T-helper 22 cell (primary cell): Measurements from ENCODE around the gene SOCS6.

Experiments used
- DNase-seq: peaks from one replicate; pipeline ENCODE4 v3.0.0-alpha.2; 2020; ENCODE audit warnings: low read depth

Gene SOCS6

DNA sequence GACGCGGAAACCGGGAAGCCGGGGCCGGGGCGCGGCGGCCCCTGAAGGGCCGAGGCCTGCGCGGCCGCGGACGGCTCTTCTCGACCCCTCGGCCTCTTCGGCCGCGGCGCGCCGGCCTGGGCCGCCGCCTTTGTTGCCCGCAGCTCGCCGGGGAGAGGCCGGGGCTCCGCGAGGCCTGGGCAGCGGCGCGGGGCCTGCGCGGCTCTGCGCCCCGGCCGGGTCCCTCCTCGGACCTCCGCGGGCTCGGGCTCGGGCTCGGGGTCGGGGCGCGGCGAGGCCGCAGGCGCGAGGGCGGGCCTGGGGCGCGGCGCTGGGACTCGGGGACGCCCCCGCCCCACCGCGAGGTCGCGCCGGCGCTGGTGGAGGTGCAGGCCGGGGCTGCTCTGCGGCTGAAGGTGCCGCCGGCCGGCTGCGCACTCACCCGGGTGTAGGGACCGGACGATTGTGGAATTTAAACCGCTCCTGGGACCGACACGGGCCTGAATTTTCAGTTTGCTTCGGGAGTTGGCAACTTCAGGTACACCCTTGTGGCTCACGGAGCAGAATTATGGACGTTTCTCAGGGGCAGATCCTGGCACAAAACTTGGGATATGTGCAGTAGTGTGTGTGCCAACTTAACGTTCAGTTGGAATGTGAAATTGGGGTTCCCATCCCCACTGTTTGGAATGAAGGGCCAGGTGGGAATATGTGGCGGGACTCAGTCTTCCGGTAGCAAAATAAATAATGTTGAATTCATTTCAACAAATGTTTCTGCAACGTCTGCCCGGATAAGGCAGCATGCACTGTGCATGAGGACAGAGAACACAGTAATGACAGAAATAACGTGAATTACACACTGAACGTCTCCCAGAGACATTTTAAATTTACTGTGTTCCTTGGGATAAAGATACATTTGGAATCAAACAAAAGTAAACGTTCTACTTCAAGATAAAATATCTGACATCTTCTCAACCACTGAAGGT is 787 bp downstream of the SOCS6 start:
- no peak for DNase-seq

DNA sequence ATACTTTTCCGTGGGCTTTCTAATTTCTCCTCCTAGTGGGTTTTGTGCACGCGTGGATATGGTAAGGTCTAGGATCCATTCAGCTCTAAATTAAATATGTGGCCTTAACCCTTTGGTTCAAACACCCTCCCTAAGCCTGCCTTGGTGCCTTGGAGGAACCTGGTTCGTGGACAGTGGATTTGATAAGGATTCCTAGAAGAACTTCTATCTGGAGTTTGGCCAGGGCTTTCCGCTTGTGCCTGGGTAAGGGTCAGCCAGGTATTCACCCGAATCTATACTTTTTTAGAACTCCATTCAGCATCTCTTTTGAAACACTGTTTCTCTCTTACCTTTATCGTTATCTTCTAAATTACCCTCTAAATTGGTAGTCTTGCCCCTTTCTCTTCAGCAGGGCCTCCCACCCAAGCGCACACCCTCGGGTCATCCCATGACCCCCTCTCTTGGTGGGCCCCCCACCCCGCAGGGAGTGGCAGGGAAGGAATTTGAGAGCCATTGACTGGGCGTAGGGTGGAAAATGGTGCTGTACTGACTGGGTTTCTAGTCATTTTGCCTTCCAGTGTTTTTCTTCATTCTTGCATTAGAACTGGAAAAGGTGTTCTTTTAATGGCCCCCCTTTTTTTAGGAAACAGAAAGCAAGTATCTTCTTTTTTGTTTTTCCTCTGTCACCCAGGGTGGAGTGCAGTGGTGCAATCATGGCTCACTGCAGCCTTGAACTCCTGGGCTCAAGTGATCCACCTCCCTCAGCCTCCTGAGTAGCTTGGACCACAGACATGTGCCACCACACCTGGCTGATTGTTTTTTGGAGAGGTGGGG is 1.8 kb downstream of the SOCS6 start:
- DNase-seq, result no peak

DNA sequence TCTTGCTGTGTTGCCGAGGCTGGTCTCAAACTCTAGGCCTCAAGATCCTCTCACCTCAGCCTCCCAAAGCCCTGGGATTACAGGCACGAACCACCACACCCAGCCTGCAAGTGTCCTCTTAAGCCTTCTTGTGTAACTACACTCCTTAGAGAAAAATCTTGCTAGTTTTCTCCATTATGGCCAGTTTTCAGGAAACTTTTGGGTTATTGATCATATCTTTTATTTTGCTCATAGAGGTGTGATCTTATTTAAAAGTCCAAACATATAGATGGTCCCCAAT is 2.4 kb downstream of the SOCS6 start:
- no peak for DNase-seq

DNA sequence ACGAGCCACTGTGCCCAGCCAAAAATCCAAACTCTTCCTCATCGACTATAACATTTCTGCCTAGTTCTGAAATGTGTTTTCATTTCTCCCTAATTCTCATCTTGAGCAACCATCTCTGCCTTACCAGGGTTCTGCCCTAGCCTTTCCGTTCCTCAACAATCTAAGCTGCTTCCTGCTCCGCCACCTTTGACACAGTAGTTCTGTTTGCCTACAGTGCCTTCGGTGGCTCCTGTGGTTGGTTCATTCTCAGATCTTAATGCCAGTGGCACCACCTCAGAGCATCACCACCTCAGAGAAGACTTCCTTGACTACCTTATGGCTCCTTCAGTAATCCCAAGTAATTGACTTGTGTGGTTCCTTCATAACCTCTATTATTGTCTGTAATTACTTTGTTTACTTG is 3.8 kb downstream of the SOCS6 start:
- DNase-seq, result no peak

DNA sequence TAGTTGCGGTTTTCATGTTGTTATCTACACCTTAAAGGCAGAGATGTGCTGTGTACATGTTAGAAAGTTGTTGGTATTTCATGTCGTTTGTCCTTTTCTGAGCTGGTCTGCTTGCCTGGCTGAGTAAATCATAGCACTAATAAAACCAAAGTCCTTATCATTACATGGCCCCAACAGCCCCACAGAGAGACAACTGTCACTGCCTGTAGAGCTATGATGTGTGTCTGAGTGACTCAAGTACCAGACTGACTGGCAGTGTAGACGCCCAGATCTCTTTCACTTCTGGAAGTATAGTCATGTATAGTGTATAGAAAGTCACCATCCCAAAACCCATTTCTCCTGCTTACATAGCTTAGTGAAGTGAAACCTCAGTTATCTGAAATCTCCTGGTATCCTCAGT is 4.3 kb downstream of the SOCS6 start:
- DNase-seq, result no peak

DNA sequence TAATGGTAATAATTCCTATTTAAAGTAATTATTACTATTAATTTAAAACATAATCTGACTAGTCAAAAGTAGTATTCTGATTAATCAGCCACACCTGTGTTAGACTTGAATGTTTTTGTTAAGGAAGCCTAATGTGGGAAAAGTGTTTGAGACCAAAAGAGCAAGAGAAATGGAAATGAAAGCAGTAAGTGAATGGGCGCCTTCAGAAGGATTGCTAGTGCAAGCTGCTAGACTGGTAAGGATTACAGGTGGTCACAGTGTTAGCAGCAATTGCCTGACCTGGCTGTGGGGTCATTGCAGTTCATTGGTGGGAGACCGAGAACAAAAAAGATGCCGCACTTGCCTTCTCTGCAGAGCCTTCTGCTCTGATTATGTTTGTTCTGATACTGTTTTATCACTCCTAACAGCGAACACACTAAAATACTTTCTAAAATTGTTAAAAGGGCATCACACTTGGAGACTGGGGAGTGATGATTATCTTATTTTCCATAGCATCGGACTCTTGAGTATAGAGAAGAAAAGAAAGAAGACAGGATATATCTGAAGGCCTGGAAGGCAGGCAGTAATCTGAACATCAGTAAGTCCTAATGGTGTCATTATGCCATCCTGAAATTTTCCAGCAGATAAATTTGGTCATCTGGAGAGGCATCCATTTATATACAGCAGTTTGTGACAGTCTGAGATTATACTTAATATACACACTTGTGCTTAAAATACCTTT is 5.8 kb downstream of the SOCS6 start:
- no peak for DNase-seq

DNA sequence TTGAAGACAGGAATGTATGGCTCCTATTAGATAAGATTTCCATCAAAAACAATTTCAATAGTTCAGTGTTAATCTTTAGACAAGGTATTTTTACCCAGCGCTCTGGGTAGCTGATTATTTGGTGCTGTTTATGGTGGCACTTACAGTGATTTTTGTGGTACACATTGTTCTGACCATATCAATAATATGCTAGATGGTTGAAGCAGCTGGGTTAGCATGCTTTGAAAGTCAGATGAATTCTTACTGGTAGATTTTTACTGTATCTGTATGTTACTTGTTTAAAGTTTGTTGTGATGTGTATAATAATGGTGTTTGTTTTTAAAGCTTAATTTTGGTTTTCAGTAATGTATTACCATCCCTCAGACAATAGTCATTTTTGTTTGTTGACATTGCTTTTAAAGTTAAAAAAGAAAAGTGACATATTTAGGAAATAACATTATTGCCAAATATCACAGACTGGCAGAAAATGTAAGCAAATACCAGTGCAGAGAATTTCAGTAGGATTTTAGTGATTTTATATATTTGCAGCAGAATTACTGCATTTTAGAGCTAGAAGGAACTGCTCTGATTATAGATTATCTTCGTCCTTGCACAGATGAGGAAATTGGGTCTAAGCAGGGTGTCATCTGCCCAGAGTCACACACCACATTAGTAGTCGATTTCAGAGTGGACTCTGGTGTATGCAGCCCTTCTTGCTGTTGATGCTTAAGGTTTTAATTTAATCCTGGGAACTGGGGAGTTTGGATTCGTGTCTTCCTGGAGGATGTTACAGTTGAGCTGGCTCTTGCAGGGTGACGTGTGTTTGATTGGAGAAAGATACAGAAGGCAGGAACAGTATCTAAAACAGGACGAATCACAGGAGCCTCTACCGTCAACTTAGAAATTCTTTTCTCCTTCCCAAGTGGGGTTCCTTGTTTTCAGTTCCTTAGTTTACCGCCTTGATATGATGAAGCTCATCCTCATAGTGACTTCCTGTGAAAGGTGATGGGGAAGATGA is 6.6 kb downstream of the SOCS6 start:
- no peak for DNase-seq

DNA sequence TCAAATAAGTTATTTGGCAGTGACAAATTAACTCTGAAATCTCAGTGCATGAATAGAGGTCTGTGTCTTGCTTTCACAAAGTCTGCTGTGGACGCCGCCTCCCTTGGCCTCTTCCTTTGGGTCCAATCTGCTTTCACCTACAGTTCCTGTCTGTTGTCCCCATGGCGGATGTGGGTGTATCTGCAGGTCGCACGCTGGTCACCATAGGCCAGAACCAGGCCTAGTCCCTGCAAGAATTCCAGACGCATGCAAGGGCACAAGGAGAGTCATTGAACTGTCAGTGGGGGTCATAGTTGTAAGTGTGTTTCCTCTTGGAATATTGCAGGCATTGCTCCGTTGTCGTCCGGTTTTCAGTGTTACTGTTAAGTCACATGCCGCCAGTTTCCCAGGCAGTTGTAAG is 7.4 kb downstream of the SOCS6 start:
- DNase-seq, result no peak

DNA sequence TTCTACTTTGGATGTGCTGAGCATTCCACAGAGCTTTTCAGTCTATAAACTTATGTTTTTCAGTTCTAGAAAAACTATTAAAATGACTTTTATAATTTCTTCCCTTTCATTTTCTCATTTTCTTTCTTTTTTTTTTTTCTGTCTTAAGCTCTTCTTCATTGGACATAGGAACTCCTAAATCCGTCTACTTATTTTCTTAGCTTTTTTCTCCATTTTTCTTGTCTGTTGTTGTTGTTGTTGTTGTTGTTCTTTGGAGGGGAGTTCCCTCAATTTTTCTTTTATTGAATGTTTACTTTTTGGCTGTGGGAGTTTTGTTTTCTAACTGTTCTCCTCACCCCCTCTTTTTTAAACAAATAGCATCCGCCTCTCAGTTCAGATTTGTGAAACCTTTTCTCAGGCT is 7.9 kb downstream of the SOCS6 start:
- no peak for DNase-seq

DNA sequence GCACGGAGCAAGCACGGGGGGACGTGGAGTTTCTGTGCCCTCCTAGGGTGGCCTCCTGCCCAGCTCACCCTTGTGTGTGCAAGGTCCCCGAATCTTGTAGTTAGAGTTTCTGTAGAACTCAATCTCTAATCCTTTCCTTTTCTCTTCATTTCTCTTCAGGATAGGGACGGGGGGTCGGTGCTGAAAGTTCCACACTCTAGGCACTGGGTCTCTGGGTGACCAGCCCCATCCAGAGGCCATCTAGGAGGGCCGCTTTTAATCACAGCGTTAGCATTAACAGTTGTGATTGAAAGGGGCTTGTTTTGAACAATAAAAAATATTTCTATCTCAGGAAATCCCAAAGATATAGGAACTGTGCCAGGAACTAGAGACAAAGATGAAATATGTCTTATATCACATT is 10.5 kb downstream of the SOCS6 start:
- no peak for DNase-seq

DNA sequence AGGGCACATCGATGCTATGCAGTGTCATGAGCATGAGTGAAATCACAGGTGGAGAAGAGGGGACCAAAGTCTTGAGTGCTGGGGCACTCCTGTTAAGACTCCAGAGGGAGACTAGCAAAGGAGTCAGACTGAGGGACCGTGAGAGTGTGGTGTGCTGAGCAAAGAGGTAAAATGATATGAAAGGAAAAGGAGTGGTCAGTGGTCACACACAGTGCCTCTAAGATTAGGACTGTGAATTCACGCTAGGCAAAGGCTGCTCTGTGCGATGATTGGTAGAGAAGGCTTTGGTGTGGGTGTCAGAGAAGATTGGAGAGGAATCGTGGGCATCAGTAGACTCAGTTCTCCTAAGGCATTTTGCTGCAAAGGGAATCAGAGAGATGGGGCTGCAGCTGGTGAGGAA is 12.8 kb downstream of the SOCS6 start:
- DNase-seq, result no peak

DNA sequence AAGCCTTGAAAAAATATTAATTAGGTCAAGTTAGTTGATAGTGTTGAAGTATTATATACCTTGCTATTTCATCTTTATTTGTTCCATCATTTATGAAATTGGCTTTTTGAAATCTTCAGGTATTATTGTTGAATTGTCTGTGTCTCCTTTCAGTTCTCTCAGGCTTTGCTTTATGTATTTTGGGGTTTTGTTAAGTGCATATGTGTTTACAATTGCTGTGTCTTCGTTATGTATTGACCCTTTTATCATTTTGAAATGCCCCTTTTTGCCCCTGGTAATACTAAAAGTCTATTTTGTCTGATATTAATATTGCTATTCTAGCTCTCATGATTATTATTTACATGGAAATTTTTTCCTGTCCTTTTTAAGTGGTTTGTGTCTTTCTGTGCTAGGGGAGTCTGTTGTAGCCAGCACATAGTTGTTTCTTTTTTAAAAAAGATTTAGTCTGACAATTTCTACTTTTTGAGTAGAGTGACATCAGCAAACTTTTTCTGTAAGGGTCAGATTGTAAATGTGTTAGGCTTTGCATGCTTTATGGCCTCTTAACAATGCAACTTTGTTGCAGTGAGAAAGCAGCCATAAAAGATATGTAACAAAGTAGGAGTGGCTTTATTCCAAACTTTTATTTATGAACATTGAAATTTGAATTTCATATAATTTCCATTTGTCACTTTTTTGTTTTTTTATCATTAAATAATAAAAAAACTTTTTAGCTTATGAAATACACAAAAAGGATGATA is 19.9 kb downstream of the SOCS6 start:
- no peak for DNase-seq

DNA sequence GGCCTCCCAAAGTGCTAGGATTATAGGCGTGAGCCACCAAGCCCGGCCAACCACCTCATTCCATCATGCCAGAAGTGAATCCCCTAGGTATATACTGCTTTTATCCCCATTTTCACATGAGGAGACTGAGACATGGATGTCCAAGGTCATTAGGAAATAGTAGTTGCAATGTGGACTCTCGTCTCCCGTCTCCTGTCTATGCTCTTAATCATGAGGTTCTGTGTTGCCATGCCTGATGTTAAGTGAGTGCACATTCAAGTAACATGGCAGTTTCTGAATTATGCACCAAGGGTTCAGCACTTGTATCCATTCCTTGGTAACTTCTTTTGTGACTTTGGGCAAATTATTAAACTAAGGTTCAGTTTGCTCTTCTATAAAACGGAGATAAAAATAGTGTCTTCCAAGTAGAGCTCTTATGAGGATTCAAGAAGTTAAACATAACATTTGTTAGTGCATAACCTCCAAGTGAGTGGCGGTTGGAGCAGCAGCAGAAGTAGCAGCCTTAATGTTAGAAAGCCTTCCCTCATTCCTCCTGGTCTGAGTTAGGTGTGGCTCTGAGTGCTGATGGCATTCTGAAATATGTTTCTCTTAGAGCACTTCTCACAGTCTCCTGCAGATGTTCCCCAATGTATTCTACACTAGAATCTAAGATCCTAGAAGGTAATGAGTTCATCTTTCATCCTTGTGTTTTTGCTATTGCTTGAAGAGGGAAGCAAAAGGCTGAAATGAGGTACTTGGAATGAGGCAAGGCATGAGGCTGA is 21.9 kb downstream of the SOCS6 start:
- no peak for DNase-seq

DNA sequence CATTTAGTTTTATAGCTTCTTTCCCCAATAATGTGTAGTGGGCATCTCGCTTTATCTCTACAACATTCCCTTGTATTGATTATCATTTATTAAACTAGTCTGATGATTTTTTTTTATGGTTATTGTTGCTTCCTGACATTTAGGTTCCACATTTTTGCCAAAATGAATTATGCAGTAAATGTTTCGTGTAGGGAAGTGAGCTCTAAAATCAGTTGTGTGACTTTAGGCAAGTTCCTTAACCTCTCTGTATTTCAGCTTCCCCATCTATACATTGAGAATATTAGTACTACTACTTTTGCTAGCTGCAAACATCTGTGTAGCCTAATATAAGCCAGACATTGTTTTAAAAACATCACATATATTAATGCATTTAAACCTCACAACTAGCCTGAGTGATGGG is 22.9 kb downstream of the SOCS6 start:
- no peak for DNase-seq

DNA sequence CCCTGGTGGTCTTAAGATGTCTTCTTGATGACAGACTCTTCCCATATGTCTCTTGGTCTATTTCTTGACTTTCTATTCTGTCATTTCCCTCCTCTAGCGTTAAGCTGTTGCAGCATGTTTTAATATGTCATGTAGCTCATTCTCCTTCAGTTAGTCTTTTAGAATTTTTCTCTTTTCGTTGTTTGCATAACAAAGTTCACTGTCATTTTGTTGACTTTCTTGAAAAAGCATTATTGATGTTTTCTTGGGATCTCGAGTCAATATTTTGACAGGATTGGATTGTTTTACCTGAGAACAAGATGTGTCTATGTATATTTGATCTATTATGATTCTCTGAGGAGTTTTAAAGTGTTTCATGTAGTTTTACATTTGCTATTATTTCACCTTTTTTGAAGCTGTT is 24.8 kb downstream of the SOCS6 start:
- DNase-seq, result no peak

DNA sequence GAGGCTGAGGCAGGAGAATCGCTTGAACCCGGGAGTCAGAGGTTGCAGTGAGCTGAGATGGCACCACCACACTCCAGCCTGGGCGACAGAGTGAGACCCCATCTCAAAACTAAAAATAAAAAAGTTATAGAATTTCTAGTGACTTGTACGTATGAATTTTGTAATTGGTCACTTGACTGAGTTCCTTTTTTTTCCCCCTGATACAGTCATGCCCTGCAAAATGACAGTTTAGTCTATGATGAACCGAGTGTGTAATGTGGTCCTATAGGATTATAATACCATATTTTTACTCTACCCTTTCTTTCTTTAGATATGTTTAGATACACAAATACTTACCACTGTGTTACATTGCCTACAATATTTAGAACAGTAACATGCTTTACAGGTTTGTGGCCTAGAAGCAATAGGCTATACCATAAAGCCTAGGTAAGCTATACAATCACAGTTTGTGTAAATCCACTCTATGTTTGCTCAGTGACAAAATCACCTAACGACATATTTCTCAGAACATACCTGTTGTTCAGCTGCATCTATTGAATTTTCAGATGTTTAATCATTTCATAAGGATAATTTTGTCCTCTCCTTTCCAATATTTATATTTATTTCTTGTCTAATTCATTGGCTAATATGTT is 25.4 kb downstream of the SOCS6 start:
- DNase-seq, result no peak

DNA sequence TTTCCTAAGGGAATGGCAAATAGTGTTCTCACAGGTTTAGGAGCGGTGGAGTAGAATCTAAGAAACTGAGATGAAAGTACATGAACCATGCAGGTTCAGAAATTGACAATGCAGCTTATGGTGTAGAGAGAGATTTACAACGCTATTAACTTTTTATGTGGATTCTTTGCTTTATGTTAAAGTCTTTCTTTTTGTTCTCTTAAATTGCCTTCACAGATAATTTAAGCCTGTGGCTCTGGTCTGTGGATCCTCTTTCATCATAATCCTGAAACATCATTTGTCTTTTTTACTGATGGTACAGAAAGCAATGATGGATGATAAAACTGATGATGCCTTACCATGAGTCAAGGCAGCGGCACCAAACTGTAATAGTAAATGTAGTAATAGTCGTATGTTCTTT is 30.3 kb downstream of the SOCS6 start:
- no peak for DNase-seq

DNA sequence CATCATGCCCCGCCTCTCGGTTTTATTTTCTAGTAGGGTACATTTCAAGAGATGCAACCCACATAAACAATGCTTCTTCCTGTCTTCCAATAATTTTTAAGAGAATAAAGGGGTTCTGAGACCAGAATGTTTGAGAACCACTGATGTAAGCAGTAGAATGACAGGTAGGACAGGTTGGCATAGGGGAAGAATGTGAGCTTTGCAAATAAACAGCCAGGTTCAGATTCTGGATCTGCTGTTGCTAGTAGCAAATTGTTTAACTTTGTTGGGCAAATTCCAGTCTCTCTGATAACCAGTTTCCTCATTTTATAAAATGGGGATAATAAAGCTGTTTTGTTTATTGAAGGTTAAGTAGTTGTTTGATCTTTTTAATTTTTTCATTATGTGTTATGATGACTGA is 32.8 kb downstream of the SOCS6 start:
- DNase-seq, result no peak

DNA sequence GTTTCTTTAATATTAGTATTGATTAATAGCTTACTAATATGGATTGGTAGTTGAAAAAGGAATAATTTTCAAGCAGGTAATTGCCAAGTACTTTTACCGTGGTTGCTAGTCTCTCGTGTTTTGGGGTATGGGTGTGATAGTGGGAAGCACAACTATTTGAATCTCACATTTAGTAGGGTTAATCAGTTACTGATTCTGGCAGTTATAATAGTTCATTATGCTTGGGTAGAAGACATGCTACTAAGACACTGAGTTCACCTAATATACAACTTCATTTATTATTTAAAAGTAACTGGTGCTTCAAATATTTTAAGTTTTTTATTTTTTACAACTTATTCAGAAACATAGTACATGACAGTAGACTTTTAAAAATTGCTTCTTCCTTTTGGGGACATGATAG is 33.5 kb downstream of the SOCS6 start:
- DNase-seq, result no peak

DNA sequence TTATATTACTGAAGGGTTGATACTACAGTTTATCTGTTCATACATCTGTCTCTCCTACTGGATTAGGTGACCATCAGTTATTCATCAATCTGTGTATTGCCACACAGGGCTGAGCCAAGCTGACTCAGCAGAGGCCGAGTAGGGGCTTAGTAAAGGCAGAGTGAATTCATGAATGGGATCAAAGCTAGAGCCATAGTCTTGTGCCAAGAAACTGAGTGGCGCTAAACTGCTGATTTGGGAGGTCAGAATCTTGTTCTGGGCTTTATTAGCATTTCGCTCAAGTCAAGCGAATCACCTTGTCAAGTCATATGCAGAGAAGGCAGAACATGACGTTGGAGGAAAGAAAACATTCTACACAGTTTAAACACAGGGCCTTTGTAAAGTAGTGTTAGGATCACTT is 34.1 kb downstream of the SOCS6 start:
- no peak for DNase-seq
